NOMO-1 (cell line): Measurements from ENCODE around the gene SMARCA4.

Source experiments
- DNase-seq, 2 experiments: peaks; one replicate each; lab custom pipeline; 2025; ENCODE audit not compliant: unreplicated experiment in 2 of 2; lab: John Stamatoyannopoulos, UW

Gene SMARCA4

GRCh38 chr19:11007385-11007784 lies 46.6 kb downstream of the SMARCA4 start:
- DNase-seq, result no peak

GRCh38 chr19:11007962-11008532 lies 47.2 kb downstream of the SMARCA4 start:
- DNase-seq, result no peak

GRCh38 chr19:11010041-11010440 lies 49.2 kb downstream of the SMARCA4 start:
- no peak for DNase-seq

- no peak for DNase-seq
These were observed 51.7 kb downstream of the SMARCA4 start for GRCh38 chr19:11012507-11012906.

GRCh38 chr19:11013771-11014170 lies 52.9 kb downstream of the SMARCA4 start:
- DNase-seq, result no peak

GRCh38 chr19:11014403-11014911 lies 53.6 kb downstream of the SMARCA4 start:
- DNase-seq, result no peak

GRCh38 chr19:11016631-11017030 lies 55.8 kb downstream of the SMARCA4 start:
- DNase-seq, result no peak

- no peak for DNase-seq
These were observed 56.6 kb downstream of the SMARCA4 start for GRCh38 chr19:11017275-11018035.

- DNase-seq, result no peak
These were observed 57.3 kb downstream of the SMARCA4 start for GRCh38 chr19:11018179-11018578.

GRCh38 chr19:11018763-11019162 lies 57.9 kb downstream of the SMARCA4 start:
- no peak for DNase-seq

GRCh38 chr19:11019262-11019661 lies 58.4 kb downstream of the SMARCA4 start:
- DNase-seq, result no peak

- no peak for DNase-seq
These were observed 59.0 kb downstream of the SMARCA4 start for GRCh38 chr19:11019824-11020223.

- no peak for DNase-seq
These were observed 59.6 kb downstream of the SMARCA4 start for GRCh38 chr19:11020423-11020822.

- DNase-seq, result no peak
These were observed 60.3 kb downstream of the SMARCA4 start for GRCh38 chr19:11020982-11021759.

- no peak for DNase-seq
These were observed 60.9 kb downstream of the SMARCA4 start for GRCh38 chr19:11021760-11022144.

GRCh38 chr19:11023016-11023415 lies 62.2 kb downstream of the SMARCA4 start:
- no peak for DNase-seq

- DNase-seq, result no peak
These were observed 62.9 kb downstream of the SMARCA4 start for GRCh38 chr19:11023710-11024109.

- DNase-seq, result no peak
These were observed 63.4 kb downstream of the SMARCA4 start for GRCh38 chr19:11024259-11024658.

- DNase-seq, result no peak
These were observed 64.2 kb downstream of the SMARCA4 start for GRCh38 chr19:11025006-11025405.

GRCh38 chr19:11025445-11025844 lies 64.6 kb downstream of the SMARCA4 start:
- no peak for DNase-seq

- DNase-seq, result no peak
These were observed 65.2 kb downstream of the SMARCA4 start for GRCh38 chr19:11025997-11026396.

GRCh38 chr19:11027381-11027780 lies 66.6 kb downstream of the SMARCA4 start:
- no peak for DNase-seq
